ENCODE data around the gene NFATC2IP.

DNA sequence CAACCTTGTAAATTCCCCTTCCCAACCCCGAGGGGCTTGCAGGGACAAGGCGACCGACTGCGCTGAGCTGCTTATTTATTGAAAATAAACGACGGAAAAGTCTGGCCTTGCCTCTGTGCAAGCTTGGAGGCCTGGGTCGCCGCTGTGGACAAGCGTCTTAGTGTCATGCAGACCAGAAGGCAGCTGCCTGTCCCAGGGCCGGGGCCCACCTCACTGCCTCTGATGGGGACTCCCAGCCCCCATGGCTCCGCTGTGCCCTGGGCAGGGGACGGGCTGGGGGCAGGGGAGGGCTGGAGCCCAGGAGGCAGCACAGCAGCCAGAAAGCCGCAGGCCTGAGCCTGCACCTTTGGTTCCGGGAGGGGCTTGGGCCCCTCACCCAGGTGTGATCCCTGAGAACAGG, 46.4 kb upstream of the NFATC2IP start:
- TF ChIP-seq EZH2 (IDR thresholded peaks at IDR 0.05; ENCODE audit: insufficient read depth, poor library complexity, severe bottlenecking) = no peak
- TF ChIP-seq EZH2phosphoT487 (IDR thresholded peaks at IDR 0.05; ENCODE audit: insufficient read depth, low read depth) = no peak

All from GM23248 (cell line).